DND-41 (cell line): Measurements from ENCODE around the gene TMEM165.

Source experiments
- ATAC-seq: fragments of 200-7000 bp; cut with Tn5 transposase; 3 replicates; pipeline ENCODE4 v1.9.1; 2021; ENCODE audit warnings: low read depth; ENCODE audit not compliant: insufficient read depth
- DNase-seq: peaks from one replicate; pipeline ENCODE4 v3.0.0-alpha.2; 2020
- H2AFZ ChIP-seq: 2 replicates; pipeline ENCODE4 v1.6.0; 2012; ENCODE audit warnings: low read depth, low read length
- H3K27ac ChIP-seq: 2 replicates; pipeline ENCODE4 v1.5.1; 2012; ENCODE audit warnings: low read length, inconsistent platforms
- H3K27me3 ChIP-seq: fragments of 200-600 bp; sonication (generic); 2 replicates; pipeline ENCODE4 v1.6.0; 2012; ENCODE audit warnings: low read length, mild to moderate bottlenecking, inconsistent platforms; ENCODE audit not compliant: insufficient read depth, poor library complexity
- H3K36me3 ChIP-seq: 2 replicates; pipeline ENCODE4 v1.5.1; 2012; ENCODE audit warnings: low read length, inconsistent platforms; ENCODE audit not compliant: insufficient read depth
- H3K4me1 ChIP-seq: 2 replicates; pipeline ENCODE4 v1.5.1; 2012; ENCODE audit warnings: mild to moderate bottlenecking, low read length; ENCODE audit not compliant: insufficient read depth
- H3K4me2 ChIP-seq: 2 replicates; pipeline ENCODE4 v1.6.0; 2012; ENCODE audit warnings: mild to moderate bottlenecking, moderate library complexity, low read length, inconsistent platforms; ENCODE audit not compliant: insufficient read depth
- H3K4me3 ChIP-seq, 2 experiments: fragments of 200-600 bp in 1 of 2; shearing (Covaris generic) in 1 of 2; 2 replicates each; pipeline ENCODE4 v1.5.1; 2012 to 2016; ENCODE audit warnings: inconsistent platforms in 2 of 2, low read length in 2 of 2, mild to moderate bottlenecking in 2 of 2, low read depth in 1 of 2, moderate library complexity in 1 of 2
- H3K79me2 ChIP-seq: 2 replicates; pipeline ENCODE4 v1.6.0; 2012; ENCODE audit warnings: low read length, inconsistent platforms; ENCODE audit not compliant: insufficient read depth
- H3K9ac ChIP-seq: 2 replicates; pipeline ENCODE4 v1.6.0; 2012; ENCODE audit warnings: low read depth, mild to moderate bottlenecking, inconsistent platforms, low read length, moderate library complexity
- H3K9me3 ChIP-seq: 2 replicates; pipeline ENCODE4 v1.5.1; 2012; ENCODE audit warnings: low read length, moderate library complexity, mild to moderate bottlenecking, inconsistent platforms; ENCODE audit not compliant: insufficient read depth, severe bottlenecking
- H4K20me1 ChIP-seq: 2 replicates; pipeline ENCODE4 v1.6.0; 2012; ENCODE audit warnings: low read length; ENCODE audit not compliant: insufficient read depth
- CTCF ChIP-seq: IDR thresholded peaks from 2 replicates; pipeline ENCODE4 v1.5.1; 2012; ENCODE audit warnings: borderline replicate concordance, low read length, moderate library complexity, mild to moderate bottlenecking; ENCODE audit not compliant: poor library complexity, severe bottlenecking; ENCODE audit errors: extremely low read depth
- EZH2 ChIP-seq: IDR thresholded peaks from 3 replicates; pipeline ENCODE4 v1.6.1; 2012; ENCODE audit warnings: borderline replicate concordance, low read depth, mild to moderate bottlenecking, moderate library complexity, low read length, inconsistent platforms; ENCODE audit not compliant: severe bottlenecking

TMEM165 gene

GRCh38 chr4:55395529-55396307 lies at the start of gene TMEM165:
TMEM165 (plus strand) TSS chr4:55395957; CDS start chr4:55396190, 233 bp downstream.
- TF ChIP-seq EZH2 (no peak), CTCF (no peak)
- H3K4me1 ChIP-seq, result peaks cover 41% of the 10 kb centered on the region
- H4K20me1 ChIP-seq, result peaks cover 38% of the 10 kb centered on the region
- peak within 1 kb of the TSS; percentile 97 for H3K9ac ChIP-seq
- H3K4me3 ChIP-seq, result peak within 1 kb of the TSS; percentile 87 to 98
- ATAC-seq (peak; percentile 92), DNase-seq (peak; percentile 87)
- H3K27me3 ChIP-seq, result no peaks in the 10 kb centered on the region
- H3K27ac ChIP-seq, result peak within 1 kb of the TSS; percentile 81
- H3K4me2 ChIP-seq, result peak within 1 kb of the TSS; percentile 80
- peak within 1 kb of the TSS; percentile 82 for H2AFZ ChIP-seq
- H3K9me3 ChIP-seq, result no peaks in the 10 kb centered on the region
- peaks cover 51% of the 10 kb centered on the region for H3K79me2 ChIP-seq
- peaks cover 27% of the 10 kb centered on the region for H3K36me3 ChIP-seq

- TF ChIP-seq EZH2 (no peak), CTCF (peak; percentile 79)
- H3K27me3 ChIP-seq, result no peaks in the 10 kb centered on the region
- H2AFZ ChIP-seq, result peak within 1 kb of the TSS; percentile 93
- DNase-seq (peak; percentile 76), ATAC-seq (peak; percentile 87)
- peaks cover 5% of the 10 kb centered on the region; the same call in 1 of the 2 replicates for H3K36me3 ChIP-seq
- H3K4me2 ChIP-seq, result peak within 1 kb of the TSS; percentile 92
- H3K9ac ChIP-seq, result peak within 1 kb of the TSS; percentile 96
- H3K27ac ChIP-seq, result peak within 1 kb of the TSS; percentile 96
- H3K4me1 ChIP-seq, result peaks cover 36% of the 10 kb centered on the region
- no peaks in the 10 kb centered on the region for H4K20me1 ChIP-seq
- peaks cover 36% of the 10 kb centered on the region for H3K79me2 ChIP-seq
- H3K4me3 ChIP-seq, result peak within 1 kb of the TSS; percentile 76 to 83
- no peaks in the 10 kb centered on the region for H3K9me3 ChIP-seq
Observed at GRCh38 chr4:55345980-55346850, 49.5 kb upstream of the TMEM165 start, which contains the start of gene SRD5A3. SRD5A3 (plus strand) TSS chr4:55346242; CDS start chr4:55346337, 95 bp downstream.

- no peak for TF ChIP-seq CTCF
- TF ChIP-seq EZH2, result no peak
- Histone ChIP-seq H3K4me2 (peak overlapping the region; percentile 92), H3K9me3 (no peaks in the 10 kb centered on the region), H2AFZ (peak overlapping the region; percentile 93), H3K36me3 (peaks cover 10% of the 10 kb centered on the region; the same call in 1 of the 2 replicates), H3K4me1 (peaks cover 36% of the 10 kb centered on the region), H3K27me3 (no peaks in the 10 kb centered on the region), H3K9ac (peak overlapping the region; percentile 96), H3K27ac (peak overlapping the region; percentile 96), H3K79me2 (peaks cover 39% of the 10 kb centered on the region), H4K20me1 (no peaks in the 10 kb centered on the region), H3K4me3 (peak overlapping the region; percentile 76 to 83)
- ATAC-seq (peak; percentile 15; the same call in 1 of the 3 replicates), DNase-seq (no peak)
Observed at GRCh38 chr4:55346851-55347255, 48.9 kb upstream of the TMEM165 start.
